ENCODE measurements around the gene ABCG1.

DNA sequence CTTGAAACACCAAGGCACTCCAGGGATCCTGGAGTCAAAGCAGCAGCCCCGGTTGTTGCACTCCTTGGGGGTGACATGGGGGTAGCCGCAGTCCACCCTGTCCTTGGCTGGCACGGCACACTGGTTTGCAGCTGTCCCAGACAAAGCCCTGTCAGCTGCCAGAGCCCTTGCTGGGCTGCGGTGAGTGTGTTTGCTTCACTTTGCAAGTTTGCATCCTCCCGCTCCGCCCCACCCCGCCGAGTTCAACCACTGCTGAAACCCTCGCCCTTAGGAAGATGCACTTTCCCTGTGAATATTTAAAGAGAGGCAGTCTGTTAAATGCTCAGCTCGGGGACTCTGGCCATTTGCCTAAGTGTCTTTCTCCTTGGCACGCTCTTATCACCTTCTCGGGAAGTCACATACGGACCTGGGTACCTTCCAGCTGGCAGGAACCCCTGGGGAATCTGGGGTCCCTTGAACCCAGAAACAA, 94.6 kb downstream of the ABCG1 start:
- TF ChIP-seq, protein P1, sequence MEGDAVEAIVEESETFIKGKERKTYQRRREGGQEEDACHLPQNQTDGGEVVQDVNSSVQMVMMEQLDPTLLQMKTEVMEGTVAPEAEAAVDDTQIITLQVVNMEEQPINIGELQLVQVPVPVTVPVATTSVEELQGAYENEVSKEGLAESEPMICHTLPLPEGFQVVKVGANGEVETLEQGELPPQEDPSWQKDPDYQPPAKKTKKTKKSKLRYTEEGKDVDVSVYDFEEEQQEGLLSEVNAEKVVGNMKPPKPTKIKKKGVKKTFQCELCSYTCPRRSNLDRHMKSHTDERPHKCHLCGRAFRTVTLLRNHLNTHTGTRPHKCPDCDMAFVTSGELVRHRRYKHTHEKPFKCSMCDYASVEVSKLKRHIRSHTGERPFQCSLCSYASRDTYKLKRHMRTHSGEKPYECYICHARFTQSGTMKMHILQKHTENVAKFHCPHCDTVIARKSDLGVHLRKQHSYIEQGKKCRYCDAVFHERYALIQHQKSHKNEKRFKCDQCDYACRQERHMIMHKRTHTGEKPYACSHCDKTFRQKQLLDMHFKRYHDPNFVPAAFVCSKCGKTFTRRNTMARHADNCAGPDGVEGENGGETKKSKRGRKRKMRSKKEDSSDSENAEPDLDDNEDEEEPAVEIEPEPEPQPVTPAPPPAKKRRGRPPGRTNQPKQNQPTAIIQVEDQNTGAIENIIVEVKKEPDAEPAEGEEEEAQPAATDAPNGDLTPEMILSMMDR (IDR thresholded peaks at IDR 0.05), result no peak
- TF ChIP-seq POLR2A (IDR thresholded peaks at IDR 0.05) (no peak), EP300 (IDR thresholded peaks at IDR 0.05) (no peak)

Data from stomach (tissue), 4 donors.